ENCODE data around the gene PRDX3.
A peak's percentile ranks its signal among the peaks of the same experiment; 100 is the strongest.
"Not testable (repeated sequence)": the region's sequence is repeated elsewhere in the genome, so short reads cannot be mapped to it uniquely, and the experiment has no call there.

Gene PRDX3

DNA sequence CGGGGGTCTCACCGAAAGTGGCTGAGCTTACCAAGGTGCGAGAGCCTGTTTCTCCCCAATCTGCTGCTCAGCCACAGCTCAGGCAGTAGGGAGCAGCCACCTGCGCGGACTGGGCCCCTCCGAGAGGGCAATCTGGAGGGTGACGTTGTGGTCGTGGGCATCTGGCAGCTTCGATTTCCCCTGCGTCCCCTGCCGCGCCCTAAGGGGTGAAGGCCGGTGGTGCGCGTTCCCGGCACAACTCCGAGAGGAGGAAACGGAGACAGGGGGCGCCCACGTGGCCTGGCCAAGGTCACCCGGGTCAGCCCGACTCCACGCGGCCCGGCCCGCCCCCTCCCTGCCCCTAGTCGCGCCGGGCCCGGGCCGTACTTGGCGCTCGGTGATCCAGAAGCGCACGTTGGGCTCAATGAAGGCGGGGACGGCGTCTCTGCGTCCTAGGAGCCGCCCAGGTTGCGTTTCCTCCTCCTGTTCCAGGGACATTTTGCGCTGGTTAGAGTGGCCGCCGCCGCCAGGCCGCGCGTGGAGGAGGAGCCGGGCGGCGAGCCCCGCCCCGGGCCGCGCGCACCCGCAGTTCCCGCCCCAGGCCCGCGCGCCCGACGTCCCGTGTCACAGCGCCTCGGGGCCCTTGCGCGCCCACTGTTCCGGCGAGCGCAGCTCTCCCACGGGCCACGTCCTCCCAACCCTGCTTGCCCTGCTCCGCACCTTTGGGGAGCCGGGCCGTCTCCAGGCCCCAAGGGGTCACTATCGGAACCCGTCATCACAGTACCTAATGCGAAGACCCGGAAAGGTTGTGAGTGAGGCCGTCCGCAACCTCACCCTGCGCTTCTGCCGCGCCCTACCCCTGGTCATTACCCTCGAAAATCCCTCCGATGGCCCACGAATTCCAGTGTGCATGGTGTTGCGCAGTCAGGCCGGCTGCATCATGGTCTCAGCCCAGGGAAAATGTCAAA lies 13.2 kb downstream of the PRDX3 start, which contains the start of gene SFXN4:
Gene SFXN4, minus strand, starts transcription at position 544 of the 947 bp plus-strand sequence. Its CDS starts 67 bp downstream, at position 477.
- DNase-seq (ENCODE audit: low read depth in 2 of 2): peak; percentile 73 to 74

DNA sequence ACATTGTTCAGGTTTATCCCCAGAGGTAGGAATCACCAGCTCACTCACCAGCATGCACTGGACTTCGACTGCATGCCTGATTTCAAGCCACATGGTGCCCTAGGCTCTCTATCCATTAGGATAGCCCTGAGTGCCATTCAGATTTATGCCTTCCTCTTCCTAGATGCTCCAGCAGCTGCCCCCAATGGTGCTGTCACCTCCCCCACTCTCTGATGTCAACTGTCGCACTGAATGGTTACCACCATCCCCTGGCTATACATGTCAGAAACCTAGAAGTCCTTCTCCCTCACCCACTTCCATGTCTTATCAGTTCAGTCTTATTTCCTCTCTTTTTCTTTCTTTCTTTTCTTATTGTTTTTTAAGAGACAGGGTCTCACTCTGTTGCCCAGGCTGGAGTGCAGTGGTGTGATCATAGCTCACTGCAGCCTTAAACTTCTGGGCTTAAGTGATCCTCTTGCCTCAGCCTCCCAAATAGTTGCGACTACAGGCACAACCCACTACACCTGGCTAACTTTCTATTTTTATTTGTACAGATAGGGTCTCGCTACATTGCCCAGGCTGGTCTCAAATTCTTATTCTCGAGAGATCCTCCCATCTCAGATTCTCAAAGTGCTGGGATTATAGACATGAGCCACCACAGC lies 16.0 kb downstream of the PRDX3 start:
- DNase-seq (ENCODE audit: low read depth in 2 of 2): no peak

DNA sequence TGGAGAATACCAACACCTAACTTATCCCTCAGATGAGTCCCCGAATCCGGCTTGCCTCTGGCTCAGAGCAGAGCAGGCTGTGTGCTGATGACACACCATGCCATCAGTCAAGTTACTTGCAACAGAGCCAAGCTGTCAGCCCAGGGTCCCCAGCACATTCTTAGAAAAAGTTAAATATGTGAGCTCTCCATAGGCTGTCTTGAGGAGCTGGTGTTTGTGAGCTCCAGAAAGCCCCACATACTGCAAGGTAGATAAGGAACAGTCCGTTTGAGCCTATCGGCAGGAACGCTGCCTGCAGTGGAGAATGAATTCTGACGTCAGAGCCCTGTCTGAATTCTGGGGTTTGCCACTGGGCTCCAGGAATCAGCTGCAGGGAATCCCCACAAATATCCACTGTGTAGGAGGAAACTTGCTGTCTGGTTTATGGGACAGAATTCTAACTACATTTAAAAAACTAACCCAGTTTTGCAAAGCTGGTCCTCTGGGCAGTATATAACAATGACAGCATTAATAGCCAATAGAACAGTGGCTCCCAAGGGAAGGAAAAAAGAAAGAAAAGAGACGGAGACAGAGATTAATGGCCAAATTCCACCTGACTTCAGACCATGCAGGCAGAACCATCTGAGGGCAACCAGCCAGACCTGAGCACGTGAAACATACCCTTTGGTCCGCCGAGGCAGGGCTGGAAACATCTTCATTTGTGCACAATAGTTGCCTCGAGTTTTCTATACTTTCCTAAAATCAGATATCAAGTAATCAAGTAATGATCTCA lies 16.7 kb downstream of the PRDX3 start:
- no peak for DNase-seq (ENCODE audit: low read depth in 2 of 2)

DNA sequence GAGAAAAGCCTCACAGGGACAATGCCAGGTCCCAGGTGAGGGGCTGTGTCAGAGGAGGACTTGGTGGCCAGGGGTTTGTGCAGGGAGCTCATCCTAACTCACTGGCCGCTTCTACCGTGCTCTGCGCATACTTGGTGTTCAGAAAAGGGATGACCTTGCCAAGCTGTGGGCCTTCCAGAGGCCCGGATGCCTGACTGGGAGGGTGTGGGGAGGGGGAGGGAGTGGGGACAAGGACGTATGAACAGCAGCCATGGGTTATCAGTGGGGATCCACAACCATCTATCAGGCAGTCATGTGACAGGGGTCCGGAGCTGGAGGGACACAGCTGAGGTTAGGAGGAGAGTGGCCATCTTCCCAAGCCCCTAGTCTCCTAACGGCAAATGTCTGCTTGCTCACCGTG lies 19.3 kb downstream of the PRDX3 start:
- DNase-seq (ENCODE audit: low read depth in 2 of 2): no peak

DNA sequence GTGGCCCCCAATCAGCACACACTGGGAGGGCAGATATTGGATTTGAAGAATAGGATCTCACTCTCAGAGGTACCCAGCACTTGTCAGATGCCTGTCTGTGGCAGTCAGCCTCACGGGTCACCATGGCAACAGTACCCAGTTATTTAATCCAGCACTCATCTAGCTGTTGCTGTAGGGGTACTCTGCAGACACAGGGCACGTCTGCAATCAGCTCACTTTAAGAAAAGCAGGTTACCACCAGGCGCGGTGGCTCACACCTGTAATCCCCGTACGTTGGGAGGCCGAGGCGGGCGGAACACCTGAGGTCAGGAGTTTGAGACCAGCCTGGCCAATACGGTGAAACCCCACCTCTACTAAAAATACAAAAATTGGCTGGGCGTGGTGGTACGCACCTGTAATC lies 25.0 kb downstream of the PRDX3 start:
- DNase-seq (ENCODE audit: low read depth in 2 of 2): no peak

DNA sequence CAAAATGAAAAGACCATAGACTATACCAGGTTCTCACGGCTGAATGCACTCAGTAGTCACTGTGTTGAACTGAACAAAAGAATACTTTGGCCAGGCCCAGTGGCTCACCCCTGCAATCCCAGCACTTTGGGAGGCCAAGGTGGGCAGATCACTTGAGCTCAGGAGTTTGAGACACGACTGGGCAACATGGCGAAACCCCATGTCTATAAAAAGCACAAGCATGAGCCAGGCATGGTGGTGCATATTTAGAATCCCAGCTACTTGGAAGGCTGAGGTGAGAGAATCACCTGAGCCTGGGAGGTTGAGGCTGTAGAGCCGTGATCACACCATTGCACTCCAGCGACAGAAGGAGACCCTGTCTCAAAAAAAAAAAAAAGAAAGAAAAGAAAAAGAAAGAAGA lies 25.6 kb downstream of the PRDX3 start:
- DNase-seq (ENCODE audit: low read depth in 2 of 2): no peak

DNA sequence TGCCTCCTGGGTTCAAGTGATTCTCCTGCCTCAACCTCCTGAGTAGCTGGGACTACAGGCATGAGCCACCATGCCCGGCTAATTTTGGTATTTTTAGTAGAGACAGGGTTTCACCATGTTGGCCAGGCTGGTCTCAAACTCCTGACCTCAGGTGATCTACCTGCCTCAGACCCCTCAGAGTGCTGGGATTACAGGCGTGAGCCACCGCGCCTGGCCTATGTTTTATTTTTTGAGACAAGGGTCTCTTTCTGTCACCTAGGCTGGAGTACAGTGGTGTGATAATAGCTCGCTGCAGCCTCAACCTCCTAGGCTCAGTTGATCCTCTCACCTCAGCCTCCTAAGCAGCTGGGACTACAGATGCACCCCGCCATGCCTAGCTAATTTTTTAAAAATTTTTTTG lies 27.0 kb downstream of the PRDX3 start:
- DNase-seq (ENCODE audit: low read depth in 2 of 2): not testable (repeated sequence)

DNA sequence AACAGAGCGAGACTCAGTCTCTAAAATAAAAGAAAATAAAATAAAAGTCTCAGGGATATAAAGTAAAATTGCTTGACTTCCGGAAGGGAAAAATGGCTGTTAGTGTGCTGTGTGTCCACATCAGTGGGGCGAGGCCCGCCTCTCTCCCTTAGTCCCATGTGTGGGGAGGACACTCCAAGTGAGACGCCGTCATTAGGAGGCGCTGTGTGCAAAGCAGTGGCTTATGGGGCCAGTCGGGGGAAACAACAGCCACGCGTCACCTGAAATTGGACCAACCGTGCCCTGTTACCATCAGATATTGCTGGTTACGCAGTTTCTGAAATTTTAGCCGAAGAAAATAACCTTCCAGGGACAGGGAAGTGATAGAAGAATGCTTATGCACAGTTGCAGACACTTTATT lies 28.9 kb downstream of the PRDX3 start:
- DNase-seq (ENCODE audit: low read depth in 2 of 2): no peak

DNA sequence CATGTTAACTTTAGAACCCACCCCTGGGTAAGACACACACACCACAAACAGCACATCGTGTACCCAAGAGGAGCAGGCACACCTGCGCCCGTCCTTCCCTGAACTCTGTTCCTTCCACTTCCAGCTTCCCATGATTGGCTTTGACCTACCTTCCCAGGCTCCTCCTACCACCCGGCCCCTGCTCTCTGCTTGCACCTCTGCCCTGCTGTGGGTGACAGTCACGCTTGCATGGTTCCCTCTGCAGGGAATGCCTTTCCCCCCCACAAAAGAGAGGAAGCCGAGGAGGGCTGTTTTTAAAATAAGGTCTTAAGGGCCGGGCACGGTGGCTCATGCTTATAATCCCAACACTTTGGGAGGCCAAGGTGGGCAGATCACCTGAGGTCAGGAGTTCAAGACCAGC lies 29.5 kb downstream of the PRDX3 start:
- DNase-seq (ENCODE audit: low read depth in 2 of 2): no peak

DNA sequence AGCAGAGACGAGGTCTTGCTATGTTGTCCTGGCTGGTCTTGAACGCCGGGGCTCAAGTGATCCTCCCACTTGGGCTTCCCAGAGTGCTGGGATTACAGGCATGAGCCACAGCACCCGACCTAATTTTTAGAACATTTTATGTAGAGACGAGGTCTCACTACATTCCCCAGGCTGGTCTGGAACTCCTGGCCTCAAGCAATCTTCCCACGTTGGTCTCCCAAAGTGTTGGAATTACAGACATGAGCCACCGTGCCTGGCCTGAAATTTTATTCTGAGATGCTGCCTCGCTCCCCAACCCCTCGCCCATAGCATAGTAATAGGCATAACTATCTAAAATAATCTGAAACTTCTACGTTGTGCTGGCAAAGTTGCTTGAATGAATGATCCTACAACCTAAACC lies 35.0 kb downstream of the PRDX3 start:
- no peak for DNase-seq (ENCODE audit: low read depth in 2 of 2)

DNA sequence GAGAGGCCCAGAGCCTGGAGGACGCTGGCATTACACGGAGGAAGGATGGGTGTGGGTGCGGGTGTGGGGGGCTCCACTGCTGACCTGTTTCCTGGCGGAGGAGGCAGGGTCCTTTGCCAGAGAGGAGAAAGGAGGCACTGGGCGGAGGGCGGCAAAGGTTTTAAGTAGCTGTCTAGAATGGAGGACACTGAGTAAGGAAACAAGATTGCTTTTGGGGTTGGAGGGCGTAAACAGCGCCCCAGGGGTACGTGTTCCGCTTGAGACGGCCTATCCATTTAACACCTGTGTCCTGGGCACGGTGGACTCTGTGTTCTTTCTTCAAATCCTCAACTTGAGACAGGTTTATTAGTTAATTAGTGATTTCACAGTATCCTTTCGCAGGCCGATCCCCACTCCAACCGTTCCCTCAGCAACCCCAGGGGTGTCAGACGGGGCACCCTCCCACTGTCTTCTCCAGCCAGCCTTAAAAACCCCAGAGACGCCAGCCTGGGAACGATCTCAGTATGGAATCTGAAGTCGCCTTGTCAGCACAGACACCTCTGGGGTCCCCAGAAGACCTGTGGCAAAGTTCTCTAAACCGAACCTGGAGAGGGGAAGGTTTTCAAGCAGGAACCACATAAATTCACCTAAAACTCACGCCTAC lies 37.9 kb downstream of the PRDX3 start:
- no peak for DNase-seq (ENCODE audit: low read depth in 2 of 2)

DNA sequence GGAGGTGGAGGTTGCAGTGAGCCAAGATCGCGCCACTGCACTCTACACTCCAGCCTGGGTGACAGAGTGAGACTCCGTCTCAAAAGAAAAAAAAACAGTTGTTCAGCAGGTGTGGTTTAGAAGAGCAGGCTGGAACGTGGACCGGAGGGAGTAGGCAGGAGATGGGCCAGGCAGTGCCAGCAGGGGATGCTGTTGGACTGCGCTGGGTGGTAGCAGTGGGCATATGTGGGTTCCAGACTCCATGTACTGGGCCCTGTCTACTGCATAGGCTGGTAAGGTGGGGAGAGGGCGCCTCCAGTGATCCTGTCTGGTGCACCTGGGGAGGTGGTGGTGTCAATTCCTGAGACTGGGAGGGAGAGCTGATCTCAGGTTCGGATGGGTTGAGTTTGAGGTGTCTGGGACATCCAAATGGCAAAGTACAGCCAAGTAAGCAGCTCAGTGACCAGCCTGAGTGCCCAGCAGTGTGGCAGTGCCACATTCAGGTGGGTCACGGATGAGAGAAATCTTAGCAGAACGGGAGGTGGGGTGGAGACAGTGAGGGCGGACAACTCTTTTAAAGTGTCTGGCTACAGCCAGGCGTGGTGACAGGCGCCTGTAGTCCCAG lies 39.0 kb downstream of the PRDX3 start:
- DNase-seq (ENCODE audit: low read depth in 2 of 2): peak in 1 of 2 donors; percentile 26

DNA sequence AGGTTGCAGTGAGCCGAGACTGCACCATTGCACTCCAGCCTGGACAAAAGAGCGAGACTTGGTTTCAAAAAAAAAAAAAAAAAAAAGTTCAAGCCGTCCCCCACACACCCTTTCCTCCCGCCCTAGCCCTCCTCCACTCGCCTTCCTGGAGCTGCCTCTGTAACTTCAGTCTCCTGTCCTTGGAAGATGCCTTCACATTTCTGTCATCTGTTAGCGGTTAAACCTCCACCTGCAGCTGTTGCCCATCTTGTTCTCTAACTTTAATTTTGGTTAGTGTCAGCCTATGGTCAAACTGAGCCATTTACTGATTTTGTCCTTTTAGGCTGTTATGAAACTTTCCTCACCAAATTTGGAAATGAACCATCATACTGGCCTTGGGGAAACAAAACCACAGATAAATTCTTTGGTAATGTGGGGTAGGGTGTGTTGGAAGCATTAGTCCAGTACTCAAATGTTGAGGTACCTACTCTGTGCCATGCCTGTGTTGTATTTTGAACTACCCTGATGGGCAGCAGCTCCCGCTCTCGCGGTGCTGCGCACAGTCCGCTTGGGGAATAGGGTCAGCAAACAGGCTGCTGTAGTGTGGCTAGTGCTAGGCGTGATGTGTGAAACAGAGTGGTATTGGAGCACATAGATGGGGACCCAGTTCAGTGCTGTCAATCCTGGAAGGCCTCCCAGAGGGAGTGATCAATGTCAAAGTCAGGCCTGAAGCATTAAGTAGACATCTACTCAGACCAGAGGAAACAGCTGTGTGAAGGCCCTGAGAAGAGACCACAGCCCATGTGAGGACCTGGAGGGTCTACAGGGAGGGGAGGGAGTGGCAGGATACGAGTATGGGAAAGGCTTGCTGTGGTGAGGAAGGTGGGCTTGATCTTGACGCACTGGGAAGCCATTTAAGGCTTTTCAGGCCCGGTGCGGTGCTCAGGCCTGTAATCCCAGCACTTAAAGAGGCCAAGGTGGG lies 40.0 kb downstream of the PRDX3 start:
- no peak for DNase-seq (ENCODE audit: low read depth in 2 of 2)

DNA sequence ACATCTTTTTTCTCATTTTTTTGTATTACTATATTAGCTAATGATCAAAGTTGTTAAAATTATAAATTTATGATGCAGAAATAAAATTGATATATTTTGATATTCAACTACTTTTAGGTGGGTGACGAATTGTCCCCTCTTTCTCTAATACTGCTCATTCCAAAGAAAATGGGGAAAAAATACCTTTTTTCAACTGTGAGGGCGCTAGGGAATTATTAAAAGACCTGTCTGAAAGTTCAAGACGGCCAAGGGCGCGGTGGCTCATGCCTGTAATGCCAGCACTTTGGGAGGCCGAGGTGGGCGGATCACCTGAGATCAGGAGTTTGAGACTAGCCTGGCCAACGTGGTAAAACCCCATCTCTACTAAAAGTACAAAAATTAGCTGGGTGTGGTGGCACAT lies 40.7 kb downstream of the PRDX3 start:
- not testable (repeated sequence) for DNase-seq (ENCODE audit: low read depth in 2 of 2)

DNA sequence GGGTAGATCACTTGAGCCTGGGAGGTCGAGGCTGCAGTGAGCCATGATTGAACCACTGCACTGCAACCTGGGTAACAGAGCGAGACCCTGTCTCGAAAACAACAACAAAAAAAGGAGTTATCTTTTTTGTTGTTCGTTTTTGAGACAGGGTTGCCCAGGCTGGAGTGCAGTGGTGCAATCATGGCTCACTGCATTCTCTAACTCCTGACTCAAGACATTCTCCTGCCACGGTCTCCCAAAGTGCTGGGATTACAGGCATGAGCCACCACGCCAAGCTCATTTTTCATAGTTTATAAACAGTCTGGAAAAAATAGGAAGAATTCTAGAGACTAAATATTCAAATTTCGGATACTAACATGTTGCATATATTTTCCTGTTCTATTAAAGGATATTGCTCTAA lies 42.5 kb downstream of the PRDX3 start:
- no peak for DNase-seq (ENCODE audit: low read depth in 2 of 2)

DNA sequence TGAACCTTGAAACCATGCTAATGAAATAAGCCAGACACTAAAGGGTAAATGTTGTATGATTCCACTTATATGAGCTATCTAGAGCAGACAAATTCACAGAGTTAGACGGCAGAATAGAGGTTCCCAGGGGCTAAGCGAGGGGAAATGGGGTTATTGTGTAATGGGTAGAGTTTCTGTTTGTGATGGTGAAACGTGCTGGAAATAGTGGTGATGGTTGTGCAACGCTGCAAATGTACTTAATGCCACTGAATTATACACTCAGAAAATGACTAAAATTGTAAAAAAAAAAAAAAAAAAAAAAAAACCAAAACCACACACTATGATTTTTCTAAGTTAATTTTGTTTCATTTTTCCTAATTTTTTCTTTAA lies 43.1 kb downstream of the PRDX3 start:
- DNase-seq (ENCODE audit: low read depth in 2 of 2): no peak

DNA sequence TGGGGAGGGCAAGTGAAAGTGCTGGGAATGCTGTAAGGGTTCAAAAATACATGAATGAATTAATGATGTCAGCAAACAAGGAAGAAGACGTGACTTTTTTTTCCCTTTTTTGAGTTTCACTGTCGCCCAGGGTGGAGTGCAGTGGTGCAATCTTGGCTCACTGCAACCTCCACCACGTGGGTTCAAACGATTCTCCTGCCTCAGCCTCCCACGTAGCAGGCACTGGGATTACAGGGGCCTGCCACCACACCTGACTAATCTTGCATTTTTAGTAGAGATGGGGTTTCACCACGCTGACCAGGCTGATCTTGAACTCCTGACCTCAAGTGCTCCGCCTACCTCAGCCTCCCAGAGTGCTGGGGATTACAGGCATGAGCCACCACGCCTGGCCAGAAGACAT lies 44.7 kb downstream of the PRDX3 start:
- DNase-seq (ENCODE audit: low read depth in 2 of 2): peak; percentile 33 to 74

DNA sequence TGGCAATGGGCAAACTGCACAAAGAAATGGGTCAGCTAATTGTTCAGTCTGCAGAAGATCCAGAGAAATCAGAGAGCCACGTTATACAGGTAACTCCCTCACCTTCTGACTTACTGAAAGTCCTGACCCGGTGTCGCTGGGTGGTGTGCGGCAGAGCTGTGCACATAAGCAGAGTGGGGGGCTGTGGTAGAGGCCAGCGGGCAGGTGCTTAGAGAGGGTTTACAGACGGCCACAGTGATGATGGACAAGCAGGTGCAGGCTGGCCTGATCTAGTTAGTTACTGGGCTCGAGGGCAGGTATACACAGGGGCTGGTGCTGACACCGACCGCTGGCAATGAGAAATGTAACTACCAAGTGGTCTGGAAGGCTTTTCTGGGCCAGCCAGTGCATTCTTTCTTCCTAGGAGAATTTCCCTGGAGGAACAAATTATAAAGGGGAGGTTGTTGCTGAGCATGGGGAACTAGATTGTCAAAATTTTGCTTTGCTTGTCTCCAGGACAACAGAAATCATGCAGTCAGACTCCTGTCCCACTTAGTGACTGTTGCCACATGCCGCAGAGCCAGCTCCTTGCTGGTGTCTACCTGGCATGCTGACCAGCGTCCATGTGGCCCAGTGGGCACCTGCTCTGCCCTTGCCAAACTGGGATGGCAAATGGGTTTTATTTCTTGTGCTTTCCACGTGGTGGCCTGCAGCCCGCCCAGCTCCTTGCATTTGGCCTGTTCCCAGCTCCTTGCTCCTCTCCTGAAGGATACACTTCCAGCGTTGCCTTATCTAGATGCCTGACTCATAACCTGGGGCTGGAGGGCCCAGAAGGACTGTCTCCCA lies 45.9 kb downstream of the PRDX3 start:
- DNase-seq (ENCODE audit: low read depth in 2 of 2): no peak

DNA sequence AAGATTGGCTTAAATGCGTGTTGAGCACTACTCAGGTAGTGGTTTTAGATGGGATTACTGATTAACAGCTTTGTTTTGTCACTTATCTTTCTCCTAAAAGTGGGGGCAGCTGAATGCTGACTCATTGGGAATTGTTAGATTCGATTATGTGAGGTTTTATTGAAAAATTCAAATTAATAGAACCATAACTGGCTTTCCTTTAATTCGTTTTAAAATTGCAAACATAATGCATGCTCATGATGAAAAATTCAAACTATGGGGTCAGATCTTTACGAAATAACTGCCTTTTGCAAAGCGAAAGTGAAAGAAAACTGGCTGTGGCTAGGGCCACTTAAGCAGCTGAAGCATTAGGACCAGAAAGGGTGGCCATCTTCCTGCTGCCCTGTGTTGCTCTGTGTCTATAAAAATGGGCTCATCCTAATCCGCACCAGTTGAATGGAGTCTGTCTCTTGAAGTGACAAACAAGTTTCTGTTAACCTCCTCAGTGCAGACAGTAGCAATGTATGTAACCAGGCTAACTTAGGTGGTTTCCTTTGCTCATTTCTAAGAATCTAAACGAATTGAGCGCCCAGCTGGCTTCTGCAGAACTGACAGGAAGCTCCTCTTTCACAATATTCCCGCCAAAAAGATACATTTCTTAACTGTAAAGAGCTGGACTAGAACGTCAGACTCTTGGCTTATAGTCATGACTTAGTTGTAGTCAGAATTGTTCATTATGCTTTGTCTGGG lies 46.9 kb downstream of the PRDX3 start:
- peak; percentile 34 to 37 for DNase-seq (ENCODE audit: low read depth in 2 of 2)
